ENCODE data around the gene PTPRJ. TPM values are rescaled to one million over a fixed set of nuclear protein-coding genes. Genes with fewer than 3 reads are reported as not detected.
A peak's percentile ranks its signal among the peaks of the same experiment; 100 is the strongest.

Gene PTPRJ
- total RNA-seq, 1 donor from 2014 or later = 40.0 TPM

DNA sequence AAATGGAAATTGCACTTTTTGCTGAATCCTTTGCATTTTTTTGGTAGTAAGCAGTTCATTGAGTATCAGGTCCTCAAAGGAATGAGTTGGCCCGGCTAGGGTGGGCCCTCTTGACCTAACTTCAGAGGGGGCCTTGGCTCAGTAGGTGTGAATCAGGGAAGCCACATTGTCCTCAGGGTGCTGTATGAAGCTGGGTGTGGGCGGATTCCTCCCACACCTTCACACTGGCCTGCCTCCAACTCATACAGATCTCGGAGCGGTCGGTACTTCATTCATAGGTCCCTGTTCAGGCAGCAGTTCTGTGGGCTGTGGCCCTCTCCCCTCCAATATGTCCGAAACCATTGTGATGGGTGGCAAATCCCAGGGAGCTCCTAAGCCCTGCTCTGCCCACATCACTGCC is 188.9 kb downstream of the PTPRJ start:
- Histone ChIP-seq H3K9me3 (no peaks in the 10 kb centered on the region), H3K36me3 (peaks cover 27% of the 10 kb centered on the region), H3K4me3 (no peak overlapping the region), H3K27me3 (ENCODE audit: low read depth) (no peaks in the 10 kb centered on the region), H3K27ac (no peak overlapping the region), H3K4me1 (peaks cover 26% of the 10 kb centered on the region)
- intact Hi-C loops (cut with DNase I) = no loop called here
- DNase-seq = no peak
- ATAC-seq = no peak
- TF ChIP-seq, protein P1, sequence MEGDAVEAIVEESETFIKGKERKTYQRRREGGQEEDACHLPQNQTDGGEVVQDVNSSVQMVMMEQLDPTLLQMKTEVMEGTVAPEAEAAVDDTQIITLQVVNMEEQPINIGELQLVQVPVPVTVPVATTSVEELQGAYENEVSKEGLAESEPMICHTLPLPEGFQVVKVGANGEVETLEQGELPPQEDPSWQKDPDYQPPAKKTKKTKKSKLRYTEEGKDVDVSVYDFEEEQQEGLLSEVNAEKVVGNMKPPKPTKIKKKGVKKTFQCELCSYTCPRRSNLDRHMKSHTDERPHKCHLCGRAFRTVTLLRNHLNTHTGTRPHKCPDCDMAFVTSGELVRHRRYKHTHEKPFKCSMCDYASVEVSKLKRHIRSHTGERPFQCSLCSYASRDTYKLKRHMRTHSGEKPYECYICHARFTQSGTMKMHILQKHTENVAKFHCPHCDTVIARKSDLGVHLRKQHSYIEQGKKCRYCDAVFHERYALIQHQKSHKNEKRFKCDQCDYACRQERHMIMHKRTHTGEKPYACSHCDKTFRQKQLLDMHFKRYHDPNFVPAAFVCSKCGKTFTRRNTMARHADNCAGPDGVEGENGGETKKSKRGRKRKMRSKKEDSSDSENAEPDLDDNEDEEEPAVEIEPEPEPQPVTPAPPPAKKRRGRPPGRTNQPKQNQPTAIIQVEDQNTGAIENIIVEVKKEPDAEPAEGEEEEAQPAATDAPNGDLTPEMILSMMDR (IDR thresholded peaks at IDR 0.05) = no peak

GRCh38 chr11:48169717-48170116 is 189.4 kb downstream of the PTPRJ start:
- H3K27ac ChIP-seq = no peak overlapping the region
- H3K4me1 ChIP-seq = peaks cover 26% of the 10 kb centered on the region
- H3K27me3 ChIP-seq (ENCODE audit: low read depth) = no peaks in the 10 kb centered on the region
- H3K36me3 ChIP-seq = peaks cover 23% of the 10 kb centered on the region
- H3K9me3 ChIP-seq = no peaks in the 10 kb centered on the region
- ATAC-seq (no peak), DNase-seq (no peak)
- intact Hi-C loops (cut with DNase I) = no loop called here
- H3K4me3 ChIP-seq = no peak overlapping the region
- TF ChIP-seq, protein P1 (IDR thresholded peaks at IDR 0.05) = no peak

DNA sequence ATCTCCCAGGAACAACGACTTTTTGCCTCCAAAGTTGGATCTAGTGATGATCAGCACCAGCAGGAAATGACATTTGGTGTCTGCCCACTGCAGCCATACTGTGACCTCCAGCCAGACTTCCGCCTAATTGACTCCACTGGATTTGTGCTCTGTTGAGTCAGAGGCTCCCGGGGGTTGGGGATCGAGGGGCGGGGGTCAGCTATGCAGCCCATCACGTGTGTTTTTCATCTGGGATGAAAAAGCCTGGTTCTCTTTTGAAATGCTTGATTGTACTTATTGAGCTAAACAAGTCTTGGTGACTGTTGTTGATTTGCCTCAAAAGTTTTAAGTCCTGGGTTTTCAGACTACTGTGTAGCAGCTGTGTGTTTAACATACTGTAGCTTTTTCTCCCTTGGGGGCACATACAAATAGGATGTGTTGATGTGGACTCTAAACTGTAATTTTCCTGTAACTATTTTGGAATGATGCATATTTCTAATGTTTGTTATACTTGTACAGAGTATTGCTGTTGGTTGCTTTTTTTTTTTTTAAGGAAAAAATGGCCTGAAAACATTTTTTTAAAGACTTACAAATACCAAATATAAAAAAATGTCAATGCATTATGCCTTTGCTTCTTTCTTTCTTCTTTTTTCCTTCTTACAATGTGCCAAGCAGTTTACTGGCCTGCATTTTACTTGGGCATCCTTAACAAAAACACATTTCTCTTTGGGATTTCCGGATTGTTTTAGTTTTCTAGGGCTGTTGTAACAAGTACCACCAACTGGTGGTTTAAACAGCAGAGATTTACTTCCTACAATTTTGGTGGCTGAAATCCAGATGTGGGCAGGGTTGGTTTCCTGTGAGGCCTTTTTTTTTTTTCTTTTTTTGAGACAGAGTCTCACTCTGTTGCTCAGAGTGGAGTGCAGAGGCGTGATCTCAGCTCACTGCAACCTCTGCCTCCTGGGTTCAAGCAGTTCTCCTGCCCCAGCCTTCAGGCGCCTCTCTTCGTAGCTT is 190.2 kb downstream of the PTPRJ start:
- Histone ChIP-seq H3K4me3 (no peak overlapping the region), H3K4me1 (peaks cover 26% of the 10 kb centered on the region), H3K27me3 (ENCODE audit: low read depth) (no peaks in the 10 kb centered on the region), H3K36me3 (peaks cover 17% of the 10 kb centered on the region), H3K27ac (peak overlapping the region; percentile 11), H3K9me3 (no peaks in the 10 kb centered on the region)
- TF ChIP-seq, protein P1 (IDR thresholded peaks at IDR 0.05) = no peak
- intact Hi-C loops (cut with DNase I) = no loop called here
- peak; percentile 13 to 31 for ATAC-seq
- no peak for DNase-seq

GRCh38 chr11:48172818-48173609 is 192.7 kb downstream of the PTPRJ start:
- intact Hi-C loops (cut with DNase I) = no loop called here
- Histone ChIP-seq H3K27ac (no peak overlapping the region), H3K4me1 (peaks cover 26% of the 10 kb centered on the region), H3K27me3 (ENCODE audit: low read depth) (no peaks in the 10 kb centered on the region), H3K36me3 (no peaks in the 10 kb centered on the region), H3K9me3 (no peaks in the 10 kb centered on the region), H3K4me3 (no peak overlapping the region)
- ATAC-seq (peak; percentile 87), DNase-seq (peak; percentile 57)
- TF ChIP-seq, protein P1 (IDR thresholded peaks at IDR 0.05) = peak; percentile 81

DNA sequence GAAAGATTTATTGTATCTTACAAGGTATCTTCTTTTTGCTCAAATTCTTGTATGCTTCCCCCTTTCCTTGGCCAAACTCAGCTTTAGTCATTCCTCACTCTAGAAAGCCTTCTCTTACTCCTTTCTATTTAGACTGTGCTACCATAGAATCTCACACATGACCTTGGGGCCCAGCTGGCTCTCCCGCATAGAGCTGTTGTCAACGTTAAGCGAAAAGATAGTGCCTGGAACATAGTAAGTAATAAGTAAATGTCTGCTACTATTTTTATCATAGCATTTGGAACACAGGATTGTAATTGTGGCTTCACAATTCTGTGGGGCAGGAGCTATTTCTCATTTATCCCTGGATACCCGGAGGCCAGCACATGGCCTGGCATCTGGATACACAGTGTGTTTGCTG is 197.3 kb downstream of the PTPRJ start:
- no peak for ATAC-seq
- TF ChIP-seq, protein P1 (IDR thresholded peaks at IDR 0.05) = no peak
- intact Hi-C loops (cut with DNase I) = no loop called here

More for the DNA sequence above, 197.3 kb downstream of the PTPRJ start:
- no peaks in the 10 kb centered on the region for H3K9me3 ChIP-seq
- no peaks in the 10 kb centered on the region for H3K4me1 ChIP-seq
- H3K4me3 ChIP-seq = no peak overlapping the region
- no peaks in the 10 kb centered on the region for H3K27me3 ChIP-seq (ENCODE audit: low read depth)
- DNase-seq = no peak
- no peaks in the 10 kb centered on the region for H3K36me3 ChIP-seq
- H3K27ac ChIP-seq = no peak overlapping the region
